GM13976 (cell line): ENCODE data around the gene COQ7.

Experiments
- DNase-seq: peaks from one replicate; pipeline ENCODE4 v3.0.0; 2012; ENCODE audit warnings: low spot score
- in situ Hi-C: fragments of 300-500 bp; cut with MboI; formaldehyde crosslinking; loops from one replicate; pipeline ENCODE4 v1.12.0; 2022; ENCODE audit warnings: low sequenced_read_pairs, mixed read lengths, inconsistent platforms; ENCODE audit not compliant: unreplicated experiment
- TF ChIP-seq, protein P1 (sequence below): IDR thresholded peaks from 2 replicates; pipeline ENCODE4 v1.5.1; 2012; ENCODE audit warnings: borderline replicate concordance, mild to moderate bottlenecking; ENCODE audit not compliant: insufficient read depth; ENCODE audit errors: extremely low read depth, missing control alignments, control extremely low read depth

The COQ7 gene

DNA sequence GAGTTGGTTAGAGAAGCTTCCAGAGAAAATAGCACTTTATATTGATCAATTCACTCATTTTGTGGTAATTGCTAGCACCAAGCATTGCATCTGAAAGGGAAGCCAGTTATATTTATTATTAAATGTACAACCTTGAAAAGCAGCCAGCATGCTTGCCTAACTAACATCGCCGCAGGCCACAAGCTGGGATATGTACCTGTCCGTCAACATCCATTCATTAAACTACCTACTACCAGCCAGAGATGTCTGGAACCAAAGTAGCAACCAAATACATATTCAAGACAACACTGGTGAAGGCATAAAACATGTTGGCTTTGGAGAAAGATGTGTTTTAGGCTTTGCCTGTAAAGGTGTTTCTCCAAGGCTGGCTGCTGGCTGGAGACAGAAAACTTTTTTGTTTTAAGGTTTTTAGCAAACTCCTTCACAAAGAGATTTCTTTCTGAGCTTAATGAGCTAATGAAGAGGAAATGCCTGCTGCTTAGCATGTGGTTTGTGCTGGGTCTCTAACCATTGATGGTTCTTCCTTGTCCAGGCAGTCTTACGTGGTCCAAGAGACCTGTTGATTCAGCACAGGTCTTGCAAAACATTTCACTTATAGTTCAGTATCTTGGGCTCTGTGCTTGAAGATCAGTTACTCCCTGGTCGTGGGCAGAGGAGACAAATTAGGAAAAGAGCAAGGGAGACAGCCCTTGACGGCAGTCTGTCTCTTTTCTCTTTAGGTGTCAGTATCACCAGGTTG, 49.5 kb downstream of the COQ7 start:
- no peak for DNase-seq
- TF ChIP-seq, protein P1, sequence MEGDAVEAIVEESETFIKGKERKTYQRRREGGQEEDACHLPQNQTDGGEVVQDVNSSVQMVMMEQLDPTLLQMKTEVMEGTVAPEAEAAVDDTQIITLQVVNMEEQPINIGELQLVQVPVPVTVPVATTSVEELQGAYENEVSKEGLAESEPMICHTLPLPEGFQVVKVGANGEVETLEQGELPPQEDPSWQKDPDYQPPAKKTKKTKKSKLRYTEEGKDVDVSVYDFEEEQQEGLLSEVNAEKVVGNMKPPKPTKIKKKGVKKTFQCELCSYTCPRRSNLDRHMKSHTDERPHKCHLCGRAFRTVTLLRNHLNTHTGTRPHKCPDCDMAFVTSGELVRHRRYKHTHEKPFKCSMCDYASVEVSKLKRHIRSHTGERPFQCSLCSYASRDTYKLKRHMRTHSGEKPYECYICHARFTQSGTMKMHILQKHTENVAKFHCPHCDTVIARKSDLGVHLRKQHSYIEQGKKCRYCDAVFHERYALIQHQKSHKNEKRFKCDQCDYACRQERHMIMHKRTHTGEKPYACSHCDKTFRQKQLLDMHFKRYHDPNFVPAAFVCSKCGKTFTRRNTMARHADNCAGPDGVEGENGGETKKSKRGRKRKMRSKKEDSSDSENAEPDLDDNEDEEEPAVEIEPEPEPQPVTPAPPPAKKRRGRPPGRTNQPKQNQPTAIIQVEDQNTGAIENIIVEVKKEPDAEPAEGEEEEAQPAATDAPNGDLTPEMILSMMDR = no peak
- in situ Hi-C loops = no loop called here

DNA sequence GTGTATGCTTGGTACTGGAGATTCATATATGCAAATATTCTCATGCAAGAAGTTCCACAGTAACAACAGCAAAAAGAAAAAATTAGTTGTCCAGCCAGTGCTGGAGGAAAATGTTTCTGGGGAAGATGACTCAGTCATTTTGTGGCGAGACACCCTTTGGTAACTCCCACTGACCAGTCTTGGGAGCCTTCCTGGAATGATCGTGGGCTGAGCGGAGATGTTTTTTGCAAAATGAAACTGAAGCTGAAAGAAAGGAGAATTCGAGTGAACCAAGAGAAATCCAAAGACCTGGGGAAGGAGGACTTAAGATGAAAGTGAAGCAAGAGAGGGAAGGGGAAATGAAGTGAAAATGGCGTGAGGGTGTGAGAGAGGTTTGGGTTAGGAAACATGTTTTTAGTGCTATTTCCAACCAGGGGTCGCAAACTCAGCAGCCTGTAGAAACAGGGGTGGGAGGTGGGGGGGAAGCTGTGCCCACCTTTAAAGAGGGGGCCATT, 51.6 kb downstream of the COQ7 start:
- TF ChIP-seq, protein P1 = no peak
- in situ Hi-C loops = no loop called here
- DNase-seq = no peak

GRCh38 chr16:19119564-19119963, 52.1 kb downstream of the COQ7 start:
- in situ Hi-C loops = no loop called here
- no peak for DNase-seq
- TF ChIP-seq, protein P1 = no peak

DNA sequence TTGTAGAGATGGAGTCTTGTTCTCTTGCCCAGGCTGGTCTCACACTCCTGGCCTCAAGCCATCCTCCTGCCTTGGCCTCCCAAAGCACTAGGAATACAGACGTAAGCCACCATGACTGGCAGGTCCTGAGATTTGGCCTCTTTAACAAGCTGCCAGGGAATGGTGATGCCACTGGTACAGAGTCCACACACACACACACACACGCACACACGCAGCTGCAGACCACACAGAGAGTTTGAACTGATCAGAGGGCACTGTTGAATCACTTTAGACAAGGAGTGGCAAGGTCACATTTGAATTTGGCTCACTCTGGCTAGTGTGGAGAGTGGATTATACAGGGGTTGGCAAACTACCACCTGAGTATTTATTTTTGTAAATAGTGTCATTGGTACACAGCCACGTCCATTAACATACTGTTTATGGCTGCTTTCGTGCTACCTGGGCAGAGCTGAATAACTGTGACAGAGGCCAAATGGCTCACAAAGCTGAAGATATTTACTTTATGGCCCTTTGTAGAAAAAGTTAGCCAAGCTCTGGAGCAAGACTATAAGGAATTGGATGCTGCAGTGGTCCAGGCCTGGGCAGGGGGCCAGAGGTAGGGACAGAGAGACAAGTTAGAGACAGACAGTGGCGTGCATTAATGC, 56.2 kb downstream of the COQ7 start:
- in situ Hi-C loops = no loop called here
- TF ChIP-seq, protein P1 = no peak
- DNase-seq = no peak

DNA sequence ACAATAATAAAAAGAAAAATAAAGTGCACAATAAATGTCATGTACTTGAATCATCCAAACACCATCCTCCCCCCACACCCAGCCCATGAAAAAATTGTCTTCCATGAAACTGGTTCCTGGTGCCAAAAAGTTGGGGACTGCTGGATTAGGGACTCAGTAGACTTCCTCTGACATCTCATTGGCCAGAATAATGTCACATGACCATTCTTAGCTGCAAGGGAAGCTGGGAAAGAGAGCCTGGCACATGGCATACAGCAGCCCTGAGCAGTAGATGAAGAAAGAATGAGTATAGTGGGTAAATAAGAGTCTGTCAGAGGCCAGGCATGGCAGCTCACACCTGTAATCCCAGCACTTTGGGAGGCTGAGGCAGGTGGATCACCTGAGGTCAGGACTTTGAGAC, 58.9 kb downstream of the COQ7 start:
- DNase-seq = no peak
- in situ Hi-C loops = no loop called here

GRCh38 chr16:19127205-19127604, 59.8 kb downstream of the COQ7 start:
- DNase-seq = no peak
- in situ Hi-C loops = no loop called here
- TF ChIP-seq, protein P1 = no peak

More for the DNA sequence above, 58.9 kb downstream of the COQ7 start:
- TF ChIP-seq, protein P1 = no peak

- TF ChIP-seq, protein P1 = no peak
- DNase-seq = no peak
- in situ Hi-C loops = no loop called here
Observed at GRCh38 chr16:19127674-19128131, 60.3 kb downstream of the COQ7 start.
